ENCODE measurements around the gene XKR8. TPM values are rescaled to one million over a fixed set of nuclear protein-coding genes. Genes with fewer than 3 reads are reported as not detected.

XKR8 gene
- total RNA-seq, 1 donor from 2014 or later, result 14.2 TPM

- DNase-seq, result no peak
- H3K36me3 Mint-ChIP-seq (ENCODE audit: unreplicated experiment), result no peaks in the 10 kb centered on the region
- peaks cover 2% of the 10 kb centered on the region for H3K27me3 Mint-ChIP-seq (ENCODE audit: unreplicated experiment)
Observed at GRCh38 chr1:27954186-27954585, 5.6 kb upstream of the XKR8 start.

GRCh38 chr1:27955076-27955475, 4.7 kb upstream of the XKR8 start:
- H3K36me3 Mint-ChIP-seq (ENCODE audit: unreplicated experiment), result no peaks in the 10 kb centered on the region
- TF ChIP-seq, protein P1, sequence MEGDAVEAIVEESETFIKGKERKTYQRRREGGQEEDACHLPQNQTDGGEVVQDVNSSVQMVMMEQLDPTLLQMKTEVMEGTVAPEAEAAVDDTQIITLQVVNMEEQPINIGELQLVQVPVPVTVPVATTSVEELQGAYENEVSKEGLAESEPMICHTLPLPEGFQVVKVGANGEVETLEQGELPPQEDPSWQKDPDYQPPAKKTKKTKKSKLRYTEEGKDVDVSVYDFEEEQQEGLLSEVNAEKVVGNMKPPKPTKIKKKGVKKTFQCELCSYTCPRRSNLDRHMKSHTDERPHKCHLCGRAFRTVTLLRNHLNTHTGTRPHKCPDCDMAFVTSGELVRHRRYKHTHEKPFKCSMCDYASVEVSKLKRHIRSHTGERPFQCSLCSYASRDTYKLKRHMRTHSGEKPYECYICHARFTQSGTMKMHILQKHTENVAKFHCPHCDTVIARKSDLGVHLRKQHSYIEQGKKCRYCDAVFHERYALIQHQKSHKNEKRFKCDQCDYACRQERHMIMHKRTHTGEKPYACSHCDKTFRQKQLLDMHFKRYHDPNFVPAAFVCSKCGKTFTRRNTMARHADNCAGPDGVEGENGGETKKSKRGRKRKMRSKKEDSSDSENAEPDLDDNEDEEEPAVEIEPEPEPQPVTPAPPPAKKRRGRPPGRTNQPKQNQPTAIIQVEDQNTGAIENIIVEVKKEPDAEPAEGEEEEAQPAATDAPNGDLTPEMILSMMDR (IDR thresholded peaks at IDR 0.05; ENCODE audit: partially characterized antibody, unreplicated experiment), result no peak
- peaks cover 2% of the 10 kb centered on the region for H3K27me3 Mint-ChIP-seq (ENCODE audit: unreplicated experiment)
- no peaks in the 10 kb centered on the region for H3K4me1 Mint-ChIP-seq (ENCODE audit: low read depth, unreplicated experiment)
- no peak overlapping the region for H3K4me3 Mint-ChIP-seq (ENCODE audit: unreplicated experiment)
- no peak for DNase-seq
- no peak overlapping the region for H3K27ac Mint-ChIP-seq (ENCODE audit: unreplicated experiment)
- H3K9me3 Mint-ChIP-seq (ENCODE audit: unreplicated experiment), result no peaks in the 10 kb centered on the region

More at GRCh38 chr1:27954186-27954585, 5.6 kb upstream of the XKR8 start:
- Mint-ChIP-seq H3K4me3 (ENCODE audit: unreplicated experiment) (no peak overlapping the region), H3K9me3 (ENCODE audit: unreplicated experiment) (no peaks in the 10 kb centered on the region), H3K4me1 (ENCODE audit: low read depth, unreplicated experiment) (no peaks in the 10 kb centered on the region), H3K27ac (ENCODE audit: unreplicated experiment) (no peak overlapping the region)
- TF ChIP-seq, protein P1 (IDR thresholded peaks at IDR 0.05; ENCODE audit: partially characterized antibody, unreplicated experiment), result no peak

GRCh38 chr1:27956761-27957160, 3.0 kb upstream of the XKR8 start:
- H3K4me3 Mint-ChIP-seq (ENCODE audit: unreplicated experiment), result no peak overlapping the region
- no peak overlapping the region for H3K27ac Mint-ChIP-seq (ENCODE audit: unreplicated experiment)
- no peak for DNase-seq
- H3K4me1 Mint-ChIP-seq (ENCODE audit: low read depth, unreplicated experiment), result no peaks in the 10 kb centered on the region
- TF ChIP-seq, protein P1 (IDR thresholded peaks at IDR 0.05; ENCODE audit: partially characterized antibody, unreplicated experiment), result no peak
- H3K9me3 Mint-ChIP-seq (ENCODE audit: unreplicated experiment), result no peaks in the 10 kb centered on the region
- no peaks in the 10 kb centered on the region for H3K36me3 Mint-ChIP-seq (ENCODE audit: unreplicated experiment)
- peaks cover 2% of the 10 kb centered on the region for H3K27me3 Mint-ChIP-seq (ENCODE audit: unreplicated experiment)

DNA sequence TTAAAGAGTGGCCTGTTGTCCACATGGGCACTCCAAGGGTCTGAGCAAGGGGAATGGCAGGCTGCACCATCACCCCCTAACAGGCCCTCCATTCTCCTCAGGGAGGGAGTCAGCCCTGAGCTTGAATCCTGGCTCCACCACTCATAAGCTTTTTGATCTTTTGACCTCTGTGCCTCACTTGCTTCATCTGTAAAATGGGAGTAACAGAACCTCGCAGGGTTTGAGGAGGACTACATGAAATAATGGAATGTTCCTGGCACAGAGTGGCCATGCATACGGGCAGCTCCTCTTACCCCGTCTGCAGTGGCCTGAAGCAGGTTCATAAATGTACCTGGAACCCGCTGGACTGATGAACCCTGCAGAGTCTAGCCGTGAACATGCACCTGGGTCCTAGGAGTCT, 2.1 kb upstream of the XKR8 start:
- Mint-ChIP-seq H3K27me3 (ENCODE audit: unreplicated experiment) (peaks cover 2% of the 10 kb centered on the region), H3K9me3 (ENCODE audit: unreplicated experiment) (peaks cover 3% of the 10 kb centered on the region), H3K27ac (ENCODE audit: unreplicated experiment) (no peak overlapping the region), H3K36me3 (ENCODE audit: unreplicated experiment) (no peaks in the 10 kb centered on the region), H3K4me1 (ENCODE audit: low read depth, unreplicated experiment) (no peaks in the 10 kb centered on the region), H3K4me3 (ENCODE audit: unreplicated experiment) (no peak overlapping the region)
- DNase-seq, result no peak
- TF ChIP-seq, protein P1 (IDR thresholded peaks at IDR 0.05; ENCODE audit: partially characterized antibody, unreplicated experiment), result no peak

- DNase-seq, result no peak
- peaks cover 2% of the 10 kb centered on the region for H3K27me3 Mint-ChIP-seq (ENCODE audit: unreplicated experiment)
- H3K4me3 Mint-ChIP-seq (ENCODE audit: unreplicated experiment), result no peak overlapping the region
- TF ChIP-seq, protein P1 (IDR thresholded peaks at IDR 0.05; ENCODE audit: partially characterized antibody, unreplicated experiment), result no peak
- no peaks in the 10 kb centered on the region for H3K4me1 Mint-ChIP-seq (ENCODE audit: low read depth, unreplicated experiment)
- peaks cover 3% of the 10 kb centered on the region for H3K9me3 Mint-ChIP-seq (ENCODE audit: unreplicated experiment)
- H3K36me3 Mint-ChIP-seq (ENCODE audit: unreplicated experiment), result no peaks in the 10 kb centered on the region
- H3K27ac Mint-ChIP-seq (ENCODE audit: unreplicated experiment), result no peak overlapping the region
Observed at GRCh38 chr1:27958513-27958912, 1.3 kb upstream of the XKR8 start.
